Prostate gland (tissue), 2 donors: Measurements from ENCODE around the gene WASF3. TPM values are rescaled to one million over a fixed set of nuclear protein-coding genes. Genes with fewer than 3 reads are reported as not detected.

Source experiments
- DNase-seq: peaks from one replicate; pipeline ENCODE4 v3.0.0-alpha.2; 2019; ENCODE audit warnings: low spot score
- H3K27ac ChIP-seq, 2 donors: fragments of 200-600 bp; sonication (generic); 2 replicates each; pipeline ENCODE4 v1.5.1; 2017 to 2019
- H3K27me3 ChIP-seq: fragments of 200-600 bp; sonication (generic); replicated peaks from 2 replicates; pipeline ENCODE4 v1.5.1; 2019; ENCODE audit not compliant: insufficient read depth
- H3K36me3 ChIP-seq, 2 donors: fragments of 200-600 bp; sonication (generic); 1 replicate in 1 of 2; 2 replicates in 1 of 2; pipeline versions ENCODE4 v1.5.1 to v1.8.1; 2017 to 2019
- H3K4me1 ChIP-seq: fragments of 200-600 bp; sonication (generic); replicated peaks from 2 replicates; pipeline ENCODE4 v1.5.1; 2019
- H3K4me3 ChIP-seq, 2 donors: fragments of 200-600 bp; sonication (generic); 2 replicates each; pipeline ENCODE4 v1.5.1; 2017 to 2019
- H3K9me3 ChIP-seq: fragments of 200-600 bp; sonication (generic); 2 replicates; pipeline ENCODE4 v1.5.1; 2017
- CTCF ChIP-seq, 4 experiments: fragments of 200-600 bp in 2 of 4; fragments of 450-650 bp in 2 of 4; sonication (generic) in 2 of 4; IDR thresholded peaks; 1 replicate in 3 of 4; 2 replicates in 1 of 4; pipeline ENCODE4 v1.5.1; 2016 to 2019; ENCODE audit warnings: antibody characterized with exemption in 4 of 4, mild to moderate bottlenecking in 2 of 4, moderate library complexity in 2 of 4
- POLR2A ChIP-seq: fragments of 450-650 bp; IDR thresholded peaks from one replicate; pipeline ENCODE4 v1.6.1; 2016; ENCODE audit warnings: antibody characterized with exemption, mild to moderate bottlenecking
- POLR2AphosphoS5 ChIP-seq: sonication (generic); formaldehyde crosslinking; IDR thresholded peaks from one replicate; pipeline ENCODE4 v1.6.1; 2017; ENCODE audit warnings: antibody characterized with exemption
- WGBS: methylation state at CpG from one replicate; pipeline ENCODE4 v1.1.5; 2018; 5-methylcytosine and 5-hydroxymethylcytosine counted together
- intact Hi-C: fragments of 100-400 bp; cut with DNase I; formaldehyde crosslinking; loops from one replicate; pipeline ENCODE4 v1.14.2; 2022
- total RNA-seq, 2 donors: library from RNA; depleted of rRNA; stranded (reverse); fragments of >200 nt; gene quantifications; one replicate each; pipeline ENCODE4 v1.1.0, GENCODE V29; 2016

The WASF3 gene
- total RNA-seq, 2 donors from 2014 or later, result 10.3 to 23.0 TPM

- no peak for DNase-seq
- Histone ChIP-seq H3K4me3 (no peak overlapping the region), H3K27me3 (no peaks in the 10 kb centered on the region), H3K9me3 (no peaks in the 10 kb centered on the region), H3K4me1 (no peaks in the 10 kb centered on the region), H3K36me3 (no peaks in the 10 kb centered on the region), H3K27ac (no peak overlapping the region)
- TF ChIP-seq POLR2A, result no peak
- no peak for TF ChIP-seq POLR2AphosphoS5
- TF ChIP-seq CTCF (IDR thresholded peaks at IDR 0.05), result no peak
- intact Hi-C loops, result loop anchor here (10.0 kb wide), 1 partner anchor 121 kb away; no protein-coding TSS in a partner anchor
- 88% methylated on average over 2 of the region's 2 CpGs for WGBS
Measured at GRCh38 chr13:26605845-26606244, 48.4 kb downstream of the WASF3 start.

- 55% methylated on average over 4 of the region's 4 CpGs for WGBS
- no peaks in the 10 kb centered on the region for H3K4me1 ChIP-seq
- TF ChIP-seq CTCF (IDR thresholded peaks at IDR 0.05), result no peak
- TF ChIP-seq POLR2A, result no peak
- no peak for TF ChIP-seq POLR2AphosphoS5
- DNase-seq, result no peak
- intact Hi-C loops, result loop anchor here (10.0 kb wide), 1 partner anchor 122 kb away; no protein-coding TSS in a partner anchor
- H3K4me3 ChIP-seq, result no peak overlapping the region
- no peaks in the 10 kb centered on the region for H3K27me3 ChIP-seq
- H3K36me3 ChIP-seq, result no peaks in the 10 kb centered on the region
- no peaks in the 10 kb centered on the region for H3K9me3 ChIP-seq
- no peak overlapping the region for H3K27ac ChIP-seq
Measured at GRCh38 chr13:26606631-26607030, 49.1 kb downstream of the WASF3 start.

DNA sequence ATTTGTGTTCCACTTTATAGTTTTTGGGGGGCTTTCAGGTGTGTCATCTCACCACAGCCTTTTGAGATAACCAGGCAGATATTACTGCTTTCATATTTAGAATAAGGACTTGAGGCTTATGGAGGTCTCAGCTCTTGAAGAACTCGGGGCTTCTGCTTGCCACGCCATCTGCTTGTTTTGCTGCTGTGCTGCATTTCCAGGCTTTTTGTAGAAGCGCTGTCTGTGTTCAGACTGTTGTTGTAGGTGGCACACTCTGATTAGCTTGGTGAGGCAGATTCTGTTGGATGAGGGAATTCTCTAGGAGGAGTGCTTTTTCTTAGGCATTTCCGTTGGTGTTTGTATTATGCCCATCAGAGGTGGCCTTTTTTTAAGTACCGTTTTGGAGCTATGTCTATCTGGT, 57.2 kb downstream of the WASF3 start:
- no peaks in the 10 kb centered on the region for H3K9me3 ChIP-seq
- 80% methylated on average over 5 of the region's 5 CpGs for WGBS
- intact Hi-C loops, result no loop called here

DNA sequence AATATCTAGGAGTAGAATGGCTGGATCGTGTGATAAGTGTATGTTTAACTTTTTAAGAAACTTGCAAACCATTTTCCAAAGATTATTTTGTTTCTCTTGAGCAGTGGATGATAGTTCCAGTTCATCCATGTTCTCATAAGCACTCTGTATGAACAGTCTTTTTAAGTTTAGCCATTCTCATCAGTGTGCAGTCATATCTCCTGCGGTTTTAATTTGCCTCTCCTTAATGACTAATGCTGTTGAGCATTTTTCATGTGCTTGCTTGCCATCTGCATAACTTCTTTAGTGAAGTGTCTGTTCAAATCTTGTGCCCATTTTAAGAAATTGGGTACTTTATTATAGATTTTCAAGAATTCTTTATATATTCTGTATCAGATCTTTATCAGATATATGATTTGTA, 58.6 kb downstream of the WASF3 start:
- Histone ChIP-seq H3K27me3 (no peaks in the 10 kb centered on the region), H3K36me3 (no peaks in the 10 kb centered on the region), H3K27ac (no peak overlapping the region), H3K4me1 (no peaks in the 10 kb centered on the region), H3K9me3 (no peaks in the 10 kb centered on the region), H3K4me3 (no peak overlapping the region)
- no peak for DNase-seq
- intact Hi-C loops, result no loop called here
- TF ChIP-seq CTCF (IDR thresholded peaks at IDR 0.05) (no peak), POLR2A (no peak), POLR2AphosphoS5 (no peak)
- 59% methylated on average over 2 of the region's 2 CpGs for WGBS

More for the DNA sequence above, 57.2 kb downstream of the WASF3 start:
- no peak for DNase-seq
- no peak overlapping the region for H3K27ac ChIP-seq
- H3K27me3 ChIP-seq, result no peaks in the 10 kb centered on the region
- no peaks in the 10 kb centered on the region for H3K36me3 ChIP-seq
- no peaks in the 10 kb centered on the region for H3K4me1 ChIP-seq
- no peak overlapping the region for H3K4me3 ChIP-seq
- TF ChIP-seq CTCF (IDR thresholded peaks at IDR 0.05) (no peak), POLR2A (no peak), POLR2AphosphoS5 (no peak)

- TF ChIP-seq POLR2AphosphoS5, result no peak
- no peak for TF ChIP-seq CTCF (IDR thresholded peaks at IDR 0.05)
- no peak for TF ChIP-seq POLR2A
- H3K36me3 ChIP-seq, result no peaks in the 10 kb centered on the region
- H3K27me3 ChIP-seq, result no peaks in the 10 kb centered on the region
- H3K27ac ChIP-seq, result no peak overlapping the region
- DNase-seq, result no peak
- no peak overlapping the region for H3K4me3 ChIP-seq
- H3K9me3 ChIP-seq, result no peaks in the 10 kb centered on the region
- intact Hi-C loops, result no loop called here
- WGBS, result 83% methylated on average over 2 of the region's 2 CpGs
- no peaks in the 10 kb centered on the region for H3K4me1 ChIP-seq
Measured at GRCh38 chr13:26618726-26619125, 61.2 kb downstream of the WASF3 start.
